ENCODE data around the gene PLD3.

Gene PLD3

DNA sequence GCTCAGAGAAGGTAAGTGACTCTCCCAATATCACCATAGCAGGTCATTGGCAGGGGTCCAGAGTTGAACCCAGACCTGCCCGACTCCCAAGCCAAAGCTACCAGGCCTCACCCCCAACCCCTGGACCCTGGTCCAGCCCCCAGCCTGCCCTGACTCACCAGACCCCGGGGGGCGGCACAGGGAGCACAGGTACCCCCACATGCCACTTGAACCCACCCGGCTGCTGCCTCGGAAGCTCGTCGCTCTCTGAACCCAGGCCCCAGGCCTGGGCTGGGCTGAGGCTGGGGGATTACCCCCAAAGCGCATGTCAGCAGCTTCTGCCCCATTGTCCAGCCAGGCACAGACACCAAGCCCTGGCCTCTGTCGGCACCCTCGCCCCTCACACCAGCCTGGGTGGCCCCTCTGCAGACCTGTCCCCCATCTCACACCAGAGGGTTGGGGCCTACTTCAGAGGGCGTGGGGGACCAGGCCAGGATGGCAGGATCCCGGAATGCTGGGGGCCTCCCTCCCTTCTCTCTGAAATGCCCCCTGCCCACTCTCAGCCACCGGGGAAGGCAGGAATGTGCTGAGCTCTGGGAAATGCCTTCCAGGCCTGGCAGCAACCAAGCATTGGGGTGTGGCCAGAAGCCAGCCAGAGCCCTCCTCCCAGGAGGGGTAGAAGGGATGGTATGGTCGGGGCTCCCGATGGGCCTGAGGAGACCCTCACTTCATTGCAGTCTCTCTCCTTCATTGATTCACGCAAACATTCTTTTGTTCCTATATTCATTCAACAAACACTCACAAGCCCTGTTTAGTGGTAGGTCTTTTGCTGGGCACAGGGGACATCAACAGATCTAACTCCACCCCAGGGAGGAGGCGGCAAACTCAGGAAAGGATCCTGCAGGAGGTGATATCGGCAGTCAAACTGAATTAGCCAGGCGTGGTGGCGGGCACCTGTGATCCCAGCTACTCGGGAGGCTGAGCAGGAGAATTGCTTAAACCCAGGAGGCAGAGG, 66.3 kb downstream of the PLD3 start:
- no peak overlapping the region for H3K27ac ChIP-seq
- TF ChIP-seq CTCF (IDR thresholded peaks at IDR 0.05) = no peak
- TF ChIP-seq ZFX (IDR thresholded peaks at IDR 0.05; ENCODE audit: borderline replicate concordance) = no peak

GRCh38 chr19:40415768-40416167, 67.3 kb downstream of the PLD3 start:
- no peak overlapping the region for H3K27ac ChIP-seq
- TF ChIP-seq CTCF (IDR thresholded peaks at IDR 0.05) (no peak), ZFX (IDR thresholded peaks at IDR 0.05; ENCODE audit: borderline replicate concordance) (no peak)

DNA sequence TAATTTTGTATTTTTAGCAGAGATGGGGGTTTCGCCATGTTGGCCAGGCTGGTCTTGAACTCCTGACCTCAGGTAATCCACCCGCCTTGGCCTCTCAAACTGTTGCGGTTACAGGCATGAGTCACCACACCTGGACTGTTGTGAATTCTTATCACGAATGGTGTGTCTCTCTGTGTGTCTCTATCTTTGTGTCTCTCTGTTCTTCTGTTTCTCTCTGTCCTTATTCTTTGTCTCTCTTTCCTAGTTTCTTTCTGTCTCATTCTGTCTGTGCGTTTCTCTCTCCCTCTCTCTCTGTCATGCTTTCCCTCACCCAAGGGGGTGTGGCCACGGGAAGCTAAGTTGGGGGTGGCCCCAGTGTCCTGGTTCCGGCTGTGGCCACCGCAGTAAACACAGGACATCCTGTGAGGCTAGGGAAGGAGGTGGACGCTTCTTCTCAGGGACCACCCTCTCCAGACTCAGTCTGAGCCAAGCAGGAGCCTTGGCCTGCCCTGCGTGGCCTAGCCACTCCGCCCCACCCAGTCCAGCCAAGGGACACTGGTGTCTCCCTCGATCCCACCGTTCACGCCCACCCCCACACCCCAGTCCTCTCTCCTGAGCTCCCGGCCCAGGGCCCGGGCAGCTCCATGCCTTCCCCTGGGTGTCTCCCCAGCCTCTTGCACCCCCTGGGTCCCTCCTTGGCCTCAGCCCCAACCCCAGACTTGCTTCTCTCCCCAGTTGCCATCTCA, 68.6 kb downstream of the PLD3 start:
- no peak for TF ChIP-seq ZFX (IDR thresholded peaks at IDR 0.05; ENCODE audit: borderline replicate concordance)
- no peak for TF ChIP-seq CTCF (IDR thresholded peaks at IDR 0.05)
- H3K27ac ChIP-seq = no peak overlapping the region

DNA sequence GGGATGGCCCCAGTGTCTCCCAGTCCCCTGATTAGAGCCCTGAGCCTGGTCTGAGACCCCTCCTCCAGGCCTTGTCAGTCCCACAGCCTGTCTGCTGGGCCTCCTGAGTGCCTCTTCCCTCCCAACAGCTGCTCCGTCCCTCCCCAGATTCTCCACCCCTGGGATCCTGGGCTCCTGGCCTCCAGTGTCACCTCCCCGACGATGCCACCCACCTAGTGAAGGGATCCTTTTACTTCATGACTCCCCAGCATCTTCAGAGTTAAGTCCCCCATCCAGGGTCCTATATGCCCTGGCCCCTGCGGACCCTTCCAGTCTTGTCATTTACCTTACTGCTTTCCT, 69.1 kb downstream of the PLD3 start:
- H3K27ac ChIP-seq = no peak overlapping the region
- TF ChIP-seq CTCF (IDR thresholded peaks at IDR 0.05) = no peak
- TF ChIP-seq ZFX (IDR thresholded peaks at IDR 0.05; ENCODE audit: borderline replicate concordance) = no peak

- no peak overlapping the region for H3K27ac ChIP-seq
- TF ChIP-seq ZFX (IDR thresholded peaks at IDR 0.05; ENCODE audit: borderline replicate concordance) = no peak
- no peak for TF ChIP-seq CTCF (IDR thresholded peaks at IDR 0.05)
These were observed 69.5 kb downstream of the PLD3 start for GRCh38 chr19:40418040-40418439.

GRCh38 chr19:40419066-40419612, 70.6 kb downstream of the PLD3 start:
- no peak overlapping the region for H3K27ac ChIP-seq
- TF ChIP-seq CTCF (IDR thresholded peaks at IDR 0.05) (no peak), ZFX (IDR thresholded peaks at IDR 0.05; ENCODE audit: borderline replicate concordance) (no peak)

All from 22Rv1 (cell line).